ENCODE results near the gene MORN1.

MORN1 gene

DNA sequence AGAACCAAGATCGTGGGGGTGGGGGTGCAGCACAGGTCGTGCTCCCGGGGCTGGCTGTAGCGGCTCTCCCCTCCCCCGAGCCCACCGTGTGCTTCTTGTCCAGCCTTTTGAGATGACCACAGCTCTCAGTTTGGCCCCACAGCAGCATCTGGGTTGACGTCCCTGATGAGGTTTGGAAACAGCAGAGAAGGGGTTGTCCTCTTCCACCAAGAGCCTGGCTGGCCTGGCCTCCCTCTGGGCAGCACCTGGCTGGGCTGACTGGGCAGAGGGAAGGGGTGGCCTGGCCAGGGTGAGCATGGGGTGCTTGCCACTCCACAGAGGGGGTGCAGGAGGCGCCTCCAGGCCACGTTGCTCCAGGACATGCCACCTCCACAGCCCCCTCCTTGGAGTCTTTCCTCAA is 101.7 kb downstream of the MORN1 start:
- no peak for DNase-seq (ENCODE audit: low read depth)

DNA sequence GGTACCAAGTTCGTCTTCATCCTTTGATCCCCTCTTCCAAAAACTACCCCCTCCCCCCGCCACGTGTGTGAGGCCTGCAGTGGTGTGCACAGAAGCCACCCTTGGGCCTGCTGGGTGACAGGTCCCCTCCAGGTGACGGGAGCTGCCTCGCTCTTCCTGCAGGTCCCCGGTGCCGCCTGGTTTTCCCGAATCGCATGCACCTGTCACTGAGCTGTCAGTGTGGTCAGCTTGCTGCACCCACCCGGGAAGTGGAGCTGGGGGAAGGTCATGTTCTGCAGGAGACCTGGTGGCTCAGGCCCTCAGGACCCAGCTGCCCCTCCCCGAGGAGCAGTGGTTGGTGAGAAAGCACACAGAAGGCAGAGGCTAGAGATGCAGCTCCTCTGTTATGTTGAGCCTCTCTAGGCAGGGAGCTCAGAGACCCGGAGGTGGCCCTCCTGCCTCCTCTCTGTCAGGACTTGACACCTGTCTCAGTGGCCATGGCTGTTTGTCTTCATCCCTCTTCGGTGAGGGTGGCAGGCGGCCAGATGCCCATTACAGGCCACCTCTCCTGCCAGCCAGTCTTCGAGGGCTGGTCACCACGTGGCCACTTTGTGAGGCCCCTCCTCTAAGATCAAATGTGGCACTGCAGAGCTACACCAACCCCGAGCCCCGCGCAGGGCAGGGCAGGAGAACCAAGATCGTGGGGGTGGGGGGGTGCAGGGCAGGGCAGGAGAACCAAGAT is 102.4 kb downstream of the MORN1 start:
- DNase-seq (ENCODE audit: low read depth), result no peak

DNA sequence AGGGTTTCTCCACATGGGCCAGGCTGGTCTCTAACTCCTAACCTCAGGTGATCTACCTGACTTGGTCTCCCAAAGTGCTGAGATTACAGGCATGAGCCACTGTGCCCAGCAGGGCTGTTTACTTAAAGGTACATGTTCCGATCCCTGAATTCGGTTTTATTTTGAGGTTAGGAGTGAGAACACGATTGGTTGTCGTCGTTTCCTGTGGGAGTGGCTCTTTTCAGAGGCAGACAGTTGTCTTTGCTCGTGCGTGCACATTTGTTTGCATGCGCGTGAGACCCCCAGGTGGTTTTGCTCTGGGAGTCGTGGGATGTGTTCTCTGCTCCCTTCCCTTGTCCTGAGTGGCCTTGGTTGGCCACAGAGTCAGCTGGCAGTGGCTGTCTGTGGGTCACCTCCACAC is 103.0 kb downstream of the MORN1 start:
- DNase-seq (ENCODE audit: low read depth), result no peak

DNA sequence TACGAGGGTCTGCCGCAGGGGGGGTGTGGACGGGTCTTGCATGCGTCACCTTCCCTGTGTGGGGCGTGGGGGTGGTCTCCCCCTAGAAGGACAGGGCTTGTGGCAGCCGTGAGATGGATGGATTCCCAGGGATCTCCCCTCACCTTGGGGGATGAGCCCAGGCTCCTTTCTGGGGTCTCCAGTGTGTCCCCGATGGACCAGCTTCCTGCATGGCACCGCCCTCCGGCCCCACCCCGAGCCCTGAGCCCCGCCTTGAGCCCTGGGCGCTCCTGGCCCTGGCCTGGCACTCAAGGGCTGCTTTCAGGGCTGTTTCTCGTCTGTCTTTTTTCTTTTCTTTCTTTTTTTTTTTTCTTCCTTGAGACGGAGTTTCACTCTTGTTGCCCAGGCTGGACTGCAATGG is 103.7 kb downstream of the MORN1 start:
- no peak for DNase-seq (ENCODE audit: low read depth)

DNA sequence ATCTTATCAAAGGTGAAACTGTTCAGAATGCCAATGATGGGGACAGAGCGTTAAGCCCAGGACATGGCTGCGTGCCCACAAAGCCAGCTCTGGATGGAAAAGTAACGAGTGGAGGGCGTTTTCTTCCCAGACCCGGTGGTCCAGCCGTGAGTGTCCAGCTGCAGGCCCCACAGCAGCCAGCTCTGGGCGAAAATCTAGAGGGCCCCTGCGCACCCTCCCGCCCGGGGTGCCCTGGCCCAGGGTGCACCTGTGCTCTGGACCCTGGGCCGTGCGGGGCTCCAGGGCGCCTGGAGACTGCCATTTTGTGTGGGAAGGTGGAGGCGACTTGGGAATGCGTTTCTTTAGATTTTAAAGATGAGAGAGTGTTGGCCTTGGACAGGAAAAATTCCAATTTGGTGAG is 104.4 kb downstream of the MORN1 start:
- no peak for DNase-seq (ENCODE audit: low read depth)

DNA sequence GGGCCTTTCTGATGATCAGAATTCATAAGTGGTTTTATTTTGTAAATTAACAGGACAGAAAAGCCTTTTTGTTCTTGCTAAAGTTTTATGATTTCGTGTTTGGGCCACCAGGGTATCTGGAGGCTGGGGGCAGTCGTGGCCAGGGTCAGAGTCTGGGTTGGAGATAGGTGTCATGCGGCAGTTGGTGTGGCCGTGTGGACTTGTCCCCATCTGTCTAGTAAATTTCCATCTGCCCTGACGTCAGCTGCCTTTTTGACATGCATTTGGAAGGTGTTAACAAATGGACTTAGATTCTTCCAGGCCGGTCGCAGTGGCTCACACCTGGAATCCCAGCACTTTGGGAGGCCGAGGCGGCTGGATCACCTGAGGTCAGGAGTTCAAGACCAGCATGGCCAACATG is 106.4 kb downstream of the MORN1 start:
- DNase-seq (ENCODE audit: low read depth), result no peak

DNA sequence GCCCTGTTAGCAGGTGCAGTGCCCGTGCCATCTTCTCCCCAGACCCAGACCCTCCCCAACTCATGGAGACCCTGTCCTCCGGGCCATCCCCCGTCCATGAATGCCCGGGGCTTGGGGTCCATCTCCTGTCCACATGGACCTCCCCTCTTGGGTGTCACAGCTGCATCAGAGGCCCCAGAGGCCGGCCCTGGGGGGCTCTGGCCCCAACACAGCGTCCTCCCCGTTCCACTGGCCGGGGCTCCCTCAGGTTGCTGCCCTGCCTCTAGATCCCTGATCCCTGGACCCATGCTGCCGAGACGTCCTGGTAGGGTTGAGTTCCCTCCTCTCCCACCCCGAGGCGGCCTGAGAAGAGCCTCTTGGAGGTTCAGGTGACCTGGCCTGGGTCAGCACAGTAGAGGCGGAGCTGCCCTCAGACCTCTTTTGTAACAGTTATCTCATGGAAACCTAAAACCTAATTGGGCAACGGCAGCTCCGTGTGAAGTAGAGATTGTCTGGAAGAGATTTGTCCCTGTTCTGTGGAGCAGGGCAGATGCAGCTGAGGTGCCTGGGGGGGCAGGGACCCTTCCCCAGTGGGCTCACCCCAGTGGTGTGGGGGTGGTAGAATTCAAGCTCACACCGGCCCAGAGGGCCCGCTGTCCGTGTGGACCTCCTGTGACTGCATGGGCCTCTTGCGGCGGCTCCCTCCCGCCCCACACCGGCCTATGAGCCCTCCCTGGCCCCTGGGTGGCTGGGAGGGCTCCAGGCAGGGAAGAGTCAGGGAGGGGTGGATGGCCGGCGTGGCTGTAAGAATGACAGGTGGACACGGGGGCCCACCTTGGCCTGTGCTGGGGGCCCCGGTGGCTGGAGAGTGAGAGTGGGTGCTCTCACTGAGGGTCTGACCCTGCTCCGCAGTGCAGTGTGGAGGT is 107.1 kb downstream of the MORN1 start:
- no peak for DNase-seq (ENCODE audit: low read depth)

DNA sequence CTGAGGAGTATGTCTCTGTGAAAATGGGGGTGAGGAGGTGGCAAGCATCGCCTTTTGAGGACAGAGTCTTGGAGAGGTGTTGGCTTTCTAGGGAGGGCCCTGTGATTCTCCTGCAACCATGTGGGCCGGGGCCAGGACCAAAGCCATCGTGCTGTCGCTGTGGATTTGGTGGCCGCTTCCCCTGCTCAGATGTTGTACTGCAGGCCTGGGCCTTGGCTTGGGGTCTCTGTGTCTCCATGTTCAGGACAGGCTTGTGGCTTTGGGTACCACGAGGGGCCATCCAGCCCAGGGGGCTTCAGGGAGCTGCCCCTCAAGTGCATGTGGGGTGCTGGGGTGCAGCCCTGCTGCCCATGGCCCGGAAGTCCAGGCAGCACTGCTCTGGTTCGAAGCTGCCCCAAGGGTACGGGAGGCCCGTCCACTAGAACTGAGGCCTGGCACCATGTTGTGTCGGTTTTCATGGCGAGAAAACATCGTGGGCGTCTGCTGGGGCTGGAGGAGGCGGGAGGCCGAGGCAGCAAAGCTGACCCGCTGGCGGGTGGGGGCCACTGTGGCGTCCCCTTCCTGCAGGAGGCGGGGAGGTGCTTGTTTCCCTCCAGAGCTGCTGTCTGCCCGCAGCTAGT is 107.9 kb downstream of the MORN1 start:
- no peak for DNase-seq (ENCODE audit: low read depth)

DNA sequence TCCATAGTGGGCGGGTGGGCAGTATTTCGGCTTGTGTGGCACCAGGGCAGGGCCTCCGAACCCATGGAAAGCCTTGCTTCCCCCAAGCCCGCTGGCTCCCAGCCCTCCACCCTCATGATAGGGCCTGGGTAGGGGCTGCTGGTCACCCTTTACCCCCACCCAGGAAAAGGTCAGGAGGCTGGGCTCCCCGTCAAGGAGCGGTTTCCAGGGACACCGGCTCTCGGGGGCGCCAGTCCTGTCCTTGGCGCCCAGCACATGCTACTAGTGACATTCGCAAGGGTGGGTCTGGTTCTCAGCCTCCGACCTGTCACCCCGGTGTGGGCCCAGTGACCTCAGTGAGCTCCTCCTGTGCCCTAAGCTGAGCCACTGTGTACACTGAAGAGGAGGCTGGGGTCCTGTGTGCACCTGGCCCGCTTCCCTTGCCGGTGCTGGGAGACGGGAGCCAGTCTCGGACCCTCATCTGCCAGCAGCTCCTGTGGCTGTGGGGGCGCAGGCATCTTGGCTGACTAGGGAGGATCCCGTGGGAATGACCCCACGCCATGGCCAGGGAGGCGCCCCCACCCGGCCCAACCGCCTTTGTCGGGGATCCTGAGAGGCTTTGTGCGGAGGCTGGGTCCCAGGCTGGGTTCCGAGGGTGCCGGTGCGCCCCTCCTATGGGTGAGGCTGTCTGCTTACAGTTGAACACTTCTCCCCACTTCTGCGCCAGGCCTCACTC is 108.6 kb downstream of the MORN1 start:
- DNase-seq (ENCODE audit: low read depth), result no peak

DNA sequence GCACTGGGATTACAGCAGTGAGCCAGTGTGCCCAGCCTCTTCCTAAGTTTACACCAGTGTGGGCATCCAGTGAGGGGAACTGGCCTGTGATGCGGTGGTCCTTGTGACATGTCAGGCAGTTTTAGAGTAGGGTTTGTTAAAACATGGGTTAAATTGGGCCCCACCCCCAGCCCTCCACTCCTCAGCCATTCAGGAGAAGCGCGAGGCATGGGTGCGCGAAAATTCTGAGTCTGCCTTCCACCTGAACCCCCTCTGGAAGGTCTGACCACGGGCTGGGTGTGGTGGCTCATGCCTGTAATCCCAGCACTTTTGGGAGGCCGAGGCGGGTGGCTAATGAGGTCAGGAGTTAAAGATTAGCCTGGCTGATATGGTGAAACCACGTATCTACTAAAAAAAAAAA is 111.5 kb downstream of the MORN1 start:
- DNase-seq (ENCODE audit: low read depth), result no peak

DNA sequence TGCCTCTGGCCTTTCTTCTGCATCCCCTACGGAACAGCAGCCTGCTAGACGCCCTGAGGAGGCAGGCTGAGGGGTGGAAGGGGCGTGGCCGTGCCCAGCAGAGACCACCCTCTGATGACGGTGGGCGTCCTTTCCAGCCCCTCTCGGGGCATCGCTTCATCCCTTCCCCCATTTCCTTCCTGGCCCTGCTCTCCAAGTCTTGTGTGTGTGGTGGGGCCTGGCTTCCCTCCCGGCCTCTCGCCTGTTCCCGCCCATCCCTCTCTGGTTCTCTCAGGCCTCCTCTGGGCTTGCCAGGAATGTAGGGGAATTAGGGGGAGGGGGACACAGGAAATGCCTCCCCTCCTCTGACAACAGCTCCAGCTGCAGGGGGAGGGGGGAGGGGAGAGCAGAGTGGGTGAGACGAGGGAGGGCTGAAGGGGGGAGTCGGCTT is 112.1 kb downstream of the MORN1 start:
- no peak for DNase-seq (ENCODE audit: low read depth)

DNA sequence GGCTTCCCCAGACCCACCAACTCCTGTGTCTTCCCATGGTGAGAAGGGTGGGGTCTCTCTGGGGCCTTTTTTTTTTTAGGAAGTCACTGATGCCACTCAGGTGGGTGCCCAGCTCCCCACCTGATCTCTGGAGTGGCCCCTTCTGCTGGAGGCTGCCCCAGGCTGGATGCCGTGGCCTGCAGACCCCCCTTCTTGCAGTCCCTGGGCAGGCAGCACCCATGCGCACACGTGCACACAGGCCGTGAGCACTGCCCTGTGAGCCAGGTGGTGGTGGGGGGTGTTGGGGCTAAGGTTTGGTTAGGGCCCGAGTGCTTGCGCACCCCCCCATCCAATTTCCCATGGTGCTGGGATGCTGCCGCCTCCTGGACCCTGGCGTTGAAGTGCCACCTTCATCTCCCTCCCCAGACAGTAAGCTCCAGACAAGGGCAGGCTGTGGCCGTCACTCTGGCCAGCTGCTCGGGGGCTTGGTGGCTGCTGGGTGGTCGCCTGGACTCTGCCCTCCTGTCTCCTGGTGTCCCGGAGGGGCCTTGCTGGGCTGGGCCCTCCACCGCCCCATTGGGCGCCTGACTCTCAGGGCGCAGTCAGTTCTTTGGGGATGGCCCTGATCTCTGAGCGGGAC is 112.7 kb downstream of the MORN1 start:
- DNase-seq (ENCODE audit: low read depth), result no peak

DNA sequence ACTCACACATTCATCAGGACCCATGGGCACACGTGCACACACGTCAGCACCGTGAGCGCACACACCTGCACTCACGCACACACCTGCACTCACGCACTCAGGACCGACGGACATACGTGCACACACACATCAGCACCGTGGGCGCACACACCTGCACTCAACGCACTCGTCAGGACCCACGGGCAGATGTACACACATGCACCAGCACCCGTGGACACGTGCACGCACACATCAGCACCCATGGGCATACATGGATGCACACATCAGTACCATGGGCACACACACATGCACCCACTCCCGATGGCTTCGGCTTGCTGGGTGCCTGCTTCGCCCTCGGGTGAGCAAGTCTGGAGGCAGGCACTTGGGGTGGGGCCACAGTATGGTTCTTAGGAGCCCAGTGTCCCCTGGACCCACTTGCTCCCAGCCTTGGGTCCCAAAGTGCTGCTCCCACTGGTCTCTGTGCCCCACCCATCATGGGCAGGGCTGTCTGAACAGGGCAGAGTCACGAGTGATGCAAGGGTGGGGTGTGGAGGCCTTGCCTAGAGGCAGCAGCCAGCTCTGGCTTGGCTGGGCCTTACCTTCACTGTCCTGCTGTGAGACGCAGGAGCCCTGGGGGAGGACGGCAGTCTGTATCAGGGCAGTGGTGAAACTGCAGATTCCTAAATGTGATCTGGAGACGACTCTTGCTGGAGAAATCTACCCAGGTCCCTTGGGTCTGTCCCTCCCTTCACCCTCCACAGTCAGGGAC is 113.4 kb downstream of the MORN1 start:
- DNase-seq (ENCODE audit: low read depth), result no peak

DNA sequence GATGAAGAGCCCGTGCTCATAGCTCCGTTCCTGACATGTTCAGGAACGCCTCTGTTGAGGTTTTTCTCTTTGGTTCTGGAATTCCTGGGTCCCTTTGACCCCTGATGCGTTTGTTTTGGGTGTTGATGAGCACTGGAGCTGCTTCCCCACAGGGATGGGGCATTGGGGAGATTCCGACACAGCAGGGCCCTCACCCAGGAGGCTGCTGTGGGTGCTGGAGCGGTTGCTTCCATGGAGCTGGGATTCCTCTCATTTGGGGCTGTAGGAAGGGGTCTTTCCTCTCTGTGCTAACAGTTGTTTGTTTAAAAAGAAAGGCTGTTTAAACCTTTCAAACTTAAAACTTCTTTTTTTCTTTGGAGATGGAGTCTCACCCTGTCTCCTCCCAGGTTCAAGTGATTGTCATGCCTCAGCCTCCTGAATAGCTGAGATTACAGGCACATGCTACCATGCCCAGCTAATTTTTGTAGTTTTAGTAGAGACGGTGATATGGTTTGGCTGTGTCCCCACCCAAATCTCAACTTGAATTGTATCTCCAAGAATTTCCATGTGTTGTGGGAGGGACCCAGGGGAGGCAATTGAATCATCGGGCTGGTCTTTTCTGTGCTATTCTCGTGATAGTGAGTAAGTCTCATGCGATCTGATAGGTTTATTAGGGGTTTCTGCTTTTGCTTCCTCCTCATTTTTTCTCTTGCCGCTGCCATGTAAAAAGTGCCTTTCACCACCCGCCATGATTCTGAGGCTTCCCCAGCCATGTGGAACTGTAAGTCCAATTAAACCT is 114.4 kb downstream of the MORN1 start:
- no peak for DNase-seq (ENCODE audit: low read depth)

DNA sequence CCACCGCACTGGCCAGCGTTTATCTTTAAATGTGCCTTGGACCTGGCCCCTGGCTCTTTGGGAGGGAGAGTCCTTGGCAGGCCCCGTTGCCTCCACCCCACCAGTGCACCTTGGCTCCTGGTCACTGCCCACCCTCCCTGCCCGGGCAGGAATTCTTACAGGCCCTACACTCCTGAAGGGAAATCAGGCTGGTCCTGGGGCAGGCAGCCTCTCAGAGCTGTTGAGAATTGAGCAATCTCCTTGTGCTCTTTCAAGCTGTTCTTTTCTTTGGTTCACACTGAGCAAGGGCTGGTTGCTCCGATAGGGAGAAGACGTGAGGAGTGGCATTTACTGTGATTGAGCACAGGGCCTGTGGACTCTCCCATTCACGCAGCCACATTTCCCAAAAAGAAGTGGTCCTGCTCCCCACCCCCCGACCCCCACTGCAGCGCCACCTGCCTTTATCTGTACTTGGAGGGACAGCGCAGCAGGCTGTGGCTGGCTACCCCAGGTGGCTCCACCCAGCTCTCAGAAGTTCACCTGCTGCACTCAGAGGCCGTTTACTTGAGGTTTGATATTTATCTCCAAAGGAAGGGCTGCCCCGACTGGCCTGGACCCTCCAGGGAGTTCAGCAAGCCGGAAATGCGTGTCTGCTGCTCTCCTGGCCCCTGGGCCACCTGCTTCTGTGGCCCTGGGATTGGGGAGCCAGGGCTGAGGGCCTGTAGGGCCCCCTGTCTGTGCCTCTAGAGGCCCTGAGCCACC is 115.4 kb downstream of the MORN1 start:
- DNase-seq (ENCODE audit: low read depth), result no peak

DNA sequence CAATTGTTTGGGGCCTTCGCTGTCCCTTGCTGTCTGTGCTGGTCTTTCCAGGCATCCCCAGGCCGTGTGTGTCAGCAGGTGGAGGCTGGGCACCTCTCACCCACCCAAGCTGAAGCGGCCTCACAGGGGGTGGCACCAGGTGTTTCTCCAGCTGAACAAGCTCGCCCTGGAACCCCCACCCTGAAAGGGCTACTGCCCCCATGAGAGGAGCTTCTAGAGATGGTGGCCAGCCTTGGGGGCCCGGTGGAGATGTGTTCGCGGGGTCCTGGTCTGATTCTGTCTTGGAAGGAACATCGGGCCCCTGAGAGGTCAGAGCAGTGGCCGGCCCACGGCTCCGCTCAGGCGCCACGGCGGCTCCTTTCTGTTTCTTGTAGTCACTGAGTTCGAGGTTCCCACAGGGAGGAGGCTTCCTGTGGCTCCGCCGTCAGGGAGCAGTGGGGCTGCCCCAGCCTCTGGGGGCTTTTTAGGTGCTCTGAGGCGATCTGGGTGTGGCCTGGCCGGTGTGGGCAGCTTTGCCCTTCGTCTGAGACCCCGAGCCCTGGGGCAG is 116.4 kb downstream of the MORN1 start:
- DNase-seq (ENCODE audit: low read depth), result no peak

DNA sequence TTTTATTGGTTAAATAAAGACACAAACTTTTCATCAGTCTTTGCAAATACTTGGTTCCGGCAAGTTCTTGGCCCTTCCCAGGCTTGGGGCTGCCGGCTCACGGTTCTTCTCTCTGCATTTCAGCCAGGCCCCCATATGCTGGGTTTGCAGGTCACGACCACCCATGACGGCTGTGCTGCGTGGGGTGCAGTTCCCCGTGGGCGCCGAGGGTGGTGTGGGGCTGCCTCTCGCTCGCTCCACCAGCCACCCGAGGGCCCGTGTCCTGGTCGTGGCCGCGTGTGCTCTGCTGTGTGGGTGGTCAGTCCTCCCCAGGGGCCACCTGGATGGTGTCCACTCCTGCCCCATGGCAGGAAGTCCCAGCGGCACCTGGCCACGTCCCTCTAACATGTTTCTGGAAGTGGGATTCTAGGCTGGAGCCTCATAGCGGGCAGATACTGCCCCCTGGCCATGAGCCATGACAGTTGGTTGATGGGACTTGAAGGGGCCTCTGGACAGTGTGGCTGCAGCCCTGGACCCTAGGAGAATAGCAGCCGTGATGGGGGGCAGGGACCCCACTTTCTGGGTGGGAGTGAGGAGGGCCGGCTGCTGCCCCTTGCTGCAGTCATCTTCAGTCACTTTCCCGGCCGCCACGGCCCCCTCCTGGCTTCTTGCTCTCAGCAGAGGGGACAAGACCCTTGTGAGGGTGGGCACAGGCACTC is 117.0 kb downstream of the MORN1 start:
- no peak for DNase-seq (ENCODE audit: low read depth)

DNA sequence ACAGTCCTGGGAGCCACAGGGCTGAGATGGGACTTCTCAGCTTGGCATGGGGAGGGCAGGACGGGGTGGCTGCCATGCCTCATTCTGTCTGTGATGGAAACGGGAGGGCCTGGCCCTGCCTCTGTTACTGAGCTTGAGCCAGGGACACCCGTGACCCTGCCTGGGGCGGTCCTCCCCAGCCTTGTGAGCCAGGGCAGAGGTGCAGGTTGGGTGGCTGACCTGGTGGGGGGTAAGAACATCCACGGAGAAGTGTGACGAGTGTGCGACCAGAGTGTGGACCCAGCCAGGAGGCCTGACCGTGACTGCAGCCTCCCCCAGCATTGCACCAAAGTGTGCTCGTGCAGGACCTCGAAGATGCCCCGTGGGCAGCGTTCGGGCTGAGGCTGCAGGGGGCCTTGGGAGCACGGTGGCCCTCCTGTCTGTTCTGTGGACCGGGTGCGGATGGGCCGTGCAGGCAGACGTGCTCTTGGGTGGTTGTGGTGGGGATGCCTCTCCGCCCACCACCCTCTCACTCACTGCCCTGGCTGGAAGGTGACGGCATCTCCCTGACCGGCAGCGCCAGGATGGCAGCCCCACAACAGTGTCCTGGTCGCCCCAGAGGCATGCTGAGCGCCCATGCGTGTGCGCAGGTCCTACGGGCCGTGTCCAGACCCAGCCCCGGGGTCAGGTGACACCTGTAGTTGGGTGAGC is 117.8 kb downstream of the MORN1 start:
- DNase-seq (ENCODE audit: low read depth), result no peak

Data from activated gamma-delta T cell treated with anti-CD3 and anti-CD28 coated beads, Interleukin-2, amount 50 U/mL, for 16 hours (primary cell).